Measurements from ENCODE around the gene SKI.

GRCh38 chr1:2190491-2190976 is 37.6 kb upstream of the SKI start:
- TF ChIP-seq, protein P1, sequence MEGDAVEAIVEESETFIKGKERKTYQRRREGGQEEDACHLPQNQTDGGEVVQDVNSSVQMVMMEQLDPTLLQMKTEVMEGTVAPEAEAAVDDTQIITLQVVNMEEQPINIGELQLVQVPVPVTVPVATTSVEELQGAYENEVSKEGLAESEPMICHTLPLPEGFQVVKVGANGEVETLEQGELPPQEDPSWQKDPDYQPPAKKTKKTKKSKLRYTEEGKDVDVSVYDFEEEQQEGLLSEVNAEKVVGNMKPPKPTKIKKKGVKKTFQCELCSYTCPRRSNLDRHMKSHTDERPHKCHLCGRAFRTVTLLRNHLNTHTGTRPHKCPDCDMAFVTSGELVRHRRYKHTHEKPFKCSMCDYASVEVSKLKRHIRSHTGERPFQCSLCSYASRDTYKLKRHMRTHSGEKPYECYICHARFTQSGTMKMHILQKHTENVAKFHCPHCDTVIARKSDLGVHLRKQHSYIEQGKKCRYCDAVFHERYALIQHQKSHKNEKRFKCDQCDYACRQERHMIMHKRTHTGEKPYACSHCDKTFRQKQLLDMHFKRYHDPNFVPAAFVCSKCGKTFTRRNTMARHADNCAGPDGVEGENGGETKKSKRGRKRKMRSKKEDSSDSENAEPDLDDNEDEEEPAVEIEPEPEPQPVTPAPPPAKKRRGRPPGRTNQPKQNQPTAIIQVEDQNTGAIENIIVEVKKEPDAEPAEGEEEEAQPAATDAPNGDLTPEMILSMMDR (IDR thresholded peaks at IDR 0.05) = no peak
- no peak for TF ChIP-seq POLR2A (IDR thresholded peaks at IDR 0.05)
